H9 (cell line): ENCODE results near the gene DNAJC1. TPM values are rescaled to one million over a fixed set of nuclear protein-coding genes. Genes with fewer than 3 reads are reported as not detected.

Source experiments
- DNase-seq: peaks from one replicate; pipeline ENCODE4 v3.0.0-alpha.2; 2017
- H2AFZ ChIP-seq: one replicate; pipeline ENCODE4 v1.6.1; 2013; ENCODE audit warnings: mild to moderate bottlenecking, low read length, control low read depth, moderate library complexity
- H2AK5ac ChIP-seq: 2 replicates; pipeline ENCODE4 v1.6.1; 2013; ENCODE audit warnings: low read length, control low read depth, mixed read lengths; ENCODE audit not compliant: insufficient read length
- H2BK120ac ChIP-seq: one replicate; pipeline ENCODE4 v1.6.1; 2013; ENCODE audit warnings: low read depth, mild to moderate bottlenecking, low read length, control low read depth, inconsistent platforms; ENCODE audit not compliant: poor library complexity, severe bottlenecking
- H2BK12ac ChIP-seq: 2 replicates; pipeline ENCODE4 v1.6.1; 2013; ENCODE audit warnings: low read length, control low read depth, mixed read lengths, low read depth; ENCODE audit not compliant: insufficient read length
- H2BK15ac ChIP-seq: 2 replicates; pipeline ENCODE4 v1.6.1; 2013; ENCODE audit warnings: low read depth, low read length, control low read depth
- H2BK20ac ChIP-seq: one replicate; pipeline ENCODE4 v1.6.1; 2013; ENCODE audit warnings: low read depth, mild to moderate bottlenecking, low read length, control low read depth, inconsistent platforms; ENCODE audit not compliant: poor library complexity, severe bottlenecking
- H2BK5ac ChIP-seq: 2 replicates; pipeline ENCODE4 v1.6.1; 2013; ENCODE audit warnings: low read length, control low read depth, mixed read lengths; ENCODE audit not compliant: insufficient read length
- H3K14ac ChIP-seq: 2 replicates; pipeline ENCODE4 v1.6.1; 2013; ENCODE audit warnings: low read length, control low read depth; ENCODE audit not compliant: insufficient read depth
- H3K18ac ChIP-seq: 2 replicates; pipeline ENCODE4 v1.6.1; 2013; ENCODE audit warnings: low read depth, mild to moderate bottlenecking, mixed read lengths, low read length, control low read depth; ENCODE audit not compliant: insufficient read length
- H3K23ac ChIP-seq: 2 replicates; pipeline ENCODE4 v1.6.1; 2013; ENCODE audit warnings: low read length, control low read depth, mixed read lengths, low read depth; ENCODE audit not compliant: insufficient read length
- H3K23me2 ChIP-seq: 2 replicates; pipeline ENCODE4 v1.6.1; 2013; ENCODE audit warnings: low read depth, mild to moderate bottlenecking, mixed read lengths, low read length, control low read depth; ENCODE audit not compliant: insufficient read length, poor library complexity, severe bottlenecking
- H3K27ac ChIP-seq: 2 replicates; pipeline ENCODE4 v1.5.1; 2013; ENCODE audit warnings: low read length, control low read depth, mixed read lengths, low read depth; ENCODE audit not compliant: insufficient read length
- H3K27me3 ChIP-seq: 2 replicates; pipeline ENCODE4 v1.6.1; 2013; ENCODE audit warnings: low read length, control low read depth, inconsistent platforms; ENCODE audit not compliant: insufficient read depth
- H3K4ac ChIP-seq: 2 replicates; pipeline ENCODE4 v1.6.1; 2013; ENCODE audit warnings: low read depth, mild to moderate bottlenecking, control low read depth, inconsistent platforms, low read length, moderate library complexity
- H3K4me1 ChIP-seq: 2 replicates; pipeline ENCODE4 v1.6.1; 2013; ENCODE audit warnings: low read length, control low read depth, inconsistent platforms; ENCODE audit not compliant: insufficient read depth
- H3K4me2 ChIP-seq: 2 replicates; pipeline ENCODE4 v1.6.1; 2013; ENCODE audit warnings: low read length, control low read depth, mixed read lengths; ENCODE audit not compliant: insufficient read length, insufficient read depth
- H3K56ac ChIP-seq: 2 replicates; pipeline ENCODE4 v1.6.1; 2013; ENCODE audit warnings: low read depth, mild to moderate bottlenecking, mixed read lengths, low read length, control low read depth; ENCODE audit not compliant: insufficient read length
- H3K79me1 ChIP-seq: 2 replicates; pipeline ENCODE4 v1.6.1; 2013; ENCODE audit warnings: low read depth, mild to moderate bottlenecking, moderate library complexity, low read length, control low read depth, inconsistent platforms; ENCODE audit not compliant: insufficient read depth, poor library complexity, severe bottlenecking
- H3K79me2 ChIP-seq: 2 replicates; pipeline ENCODE4 v1.6.1; 2013; ENCODE audit warnings: low read length, control low read depth, inconsistent platforms; ENCODE audit not compliant: insufficient read depth
- H3K9ac ChIP-seq: 2 replicates; pipeline ENCODE4 v1.6.1; 2013; ENCODE audit warnings: low read length, control low read depth, mixed read lengths; ENCODE audit not compliant: insufficient read length; ENCODE audit errors: extremely low read depth
- H3K9me3 ChIP-seq: one replicate; pipeline ENCODE4 v1.6.1; 2013; ENCODE audit warnings: low read depth, low read length, inconsistent platforms; ENCODE audit not compliant: control insufficient read depth
- H3T11ph ChIP-seq: one replicate; pipeline ENCODE4 v1.6.1; 2013; ENCODE audit warnings: mild to moderate bottlenecking, low read length, control low read depth, inconsistent platforms
- H4K20me1 ChIP-seq: one replicate; pipeline ENCODE4 v1.6.1; 2013; ENCODE audit not compliant: control insufficient read depth, insufficient read length, insufficient read depth
- H4K5ac ChIP-seq: 2 replicates; pipeline ENCODE4 v1.6.1; 2013; ENCODE audit warnings: low read depth, mild to moderate bottlenecking, mixed read lengths, low read length, control low read depth; ENCODE audit not compliant: insufficient read length
- H4K8ac ChIP-seq: replicated peaks from 2 replicates; pipeline ENCODE4 v1.6.1; 2013; ENCODE audit warnings: low read length, control low read depth, mixed read lengths, low read depth; ENCODE audit not compliant: insufficient read length
- H4K91ac ChIP-seq: 2 replicates; pipeline ENCODE4 v1.6.1; 2013; ENCODE audit warnings: low read depth, mild to moderate bottlenecking, moderate library complexity, mixed read lengths, low read length, control low read depth; ENCODE audit not compliant: insufficient read length
- H3K27ac Mint-ChIP-seq, 3 experiments: 2 replicates in 2 of 3; 3 replicates in 1 of 3; pipeline ENCODE4 v1.8.0; 2020 to 2021; ENCODE audit warnings: mixed read lengths in 3 of 3, mild to moderate bottlenecking in 1 of 3, moderate library complexity in 1 of 3
- H3K27me3 Mint-ChIP-seq: 2 replicates; pipeline ENCODE4 v1.8.0; 2021; ENCODE audit warnings: low read depth, mild to moderate bottlenecking, moderate library complexity, mixed read lengths
- H3K36me3 Mint-ChIP-seq, 3 experiments: 2 replicates in 2 of 3; 3 replicates in 1 of 3; pipeline ENCODE4 v1.8.0; 2020 to 2021; ENCODE audit warnings: low read depth in 3 of 3, mixed read lengths in 3 of 3; ENCODE audit not compliant: insufficient read depth in 1 of 3
- H3K4me1 Mint-ChIP-seq, 2 experiments: 2 replicates each; pipeline ENCODE4 v1.8.0; 2020; ENCODE audit warnings: mixed read lengths in 2 of 2
- H3K4me3 Mint-ChIP-seq, 2 experiments: 2 replicates in 1 of 2; 3 replicates in 1 of 2; pipeline ENCODE4 v1.8.0; 2020 to 2021; ENCODE audit warnings: mild to moderate bottlenecking in 2 of 2, mixed read lengths in 2 of 2, moderate library complexity in 1 of 2
- H3K9me3 Mint-ChIP-seq, 2 experiments: 2 replicates in 1 of 2; 3 replicates in 1 of 2; pipeline ENCODE4 v1.8.0; 2020; ENCODE audit warnings: mild to moderate bottlenecking in 2 of 2, mixed read lengths in 2 of 2, moderate library complexity in 1 of 2
- WGBS: extraction: QIAGEN DNeasy Blood & Tissue Kit; methylation state at CpG from one replicate; pipeline ENCODE4 v1.1.7; 2013; ENCODE audit warnings: missing lambda C conversion rate, low lambda C conversion rate, mixed read lengths; ENCODE audit not compliant: insufficient read length; ENCODE audit errors: extremely low coverage; 5-methylcytosine and 5-hydroxymethylcytosine counted together
- total RNA-seq: library from RNA; stranded (reverse); gene quantifications from 2 replicates; pipeline ENCODE4 v1.2.1, GENCODE V29; 2021
- TF ChIP-seq, protein P1 (sequence below): fragments of 200-600 bp; sonication (generic); conservative IDR thresholded peaks from 3 replicates; pipeline ENCODE4 v1.8.0; 2021; ENCODE audit warnings: antibody characterized with exemption, mild to moderate bottlenecking

The DNAJC1 gene
- total RNA-seq, 1 experiment from 2014 or later: 11.2 TPM

DNA sequence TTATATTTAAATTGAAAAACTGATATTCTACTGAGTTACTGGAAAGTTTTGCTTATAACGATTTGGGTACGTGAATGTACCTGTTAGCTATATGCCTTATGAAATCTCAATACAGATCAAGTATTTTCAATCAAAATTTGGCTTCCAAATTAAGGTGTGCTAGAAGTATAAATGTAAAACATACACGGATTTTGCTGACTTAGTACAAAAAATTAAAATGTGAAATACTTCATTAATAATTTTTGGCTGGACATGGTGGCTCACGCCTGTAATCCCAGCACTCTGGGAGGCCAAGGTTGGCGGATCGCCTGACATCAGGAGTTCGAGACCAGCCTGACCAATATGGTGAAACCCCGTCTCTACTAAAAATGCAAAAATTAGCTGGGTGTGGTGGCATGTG, 11.7 kb downstream of the DNAJC1 start:
- no peak overlapping the region for H2BK120ac ChIP-seq
- H3K79me1 ChIP-seq: no peaks in the 10 kb centered on the region
- no peak overlapping the region for H3K23ac ChIP-seq
- H3K14ac ChIP-seq: no peak overlapping the region
- H3K27ac ChIP-seq: no peak overlapping the region
- no peak overlapping the region for H2BK15ac ChIP-seq
- H4K5ac ChIP-seq: no peak overlapping the region
- H3T11ph ChIP-seq: no peak overlapping the region
- no peak overlapping the region for H3K9ac ChIP-seq
- no peaks in the 10 kb centered on the region for H4K20me1 ChIP-seq
- H4K8ac ChIP-seq: no peak overlapping the region
- no peaks in the 10 kb centered on the region for H3K36me3 Mint-ChIP-seq
- no CpG with 5 or more reads among the region's 8 CpGs for WGBS
- H3K18ac ChIP-seq: no peak overlapping the region
- TF ChIP-seq, protein P1, sequence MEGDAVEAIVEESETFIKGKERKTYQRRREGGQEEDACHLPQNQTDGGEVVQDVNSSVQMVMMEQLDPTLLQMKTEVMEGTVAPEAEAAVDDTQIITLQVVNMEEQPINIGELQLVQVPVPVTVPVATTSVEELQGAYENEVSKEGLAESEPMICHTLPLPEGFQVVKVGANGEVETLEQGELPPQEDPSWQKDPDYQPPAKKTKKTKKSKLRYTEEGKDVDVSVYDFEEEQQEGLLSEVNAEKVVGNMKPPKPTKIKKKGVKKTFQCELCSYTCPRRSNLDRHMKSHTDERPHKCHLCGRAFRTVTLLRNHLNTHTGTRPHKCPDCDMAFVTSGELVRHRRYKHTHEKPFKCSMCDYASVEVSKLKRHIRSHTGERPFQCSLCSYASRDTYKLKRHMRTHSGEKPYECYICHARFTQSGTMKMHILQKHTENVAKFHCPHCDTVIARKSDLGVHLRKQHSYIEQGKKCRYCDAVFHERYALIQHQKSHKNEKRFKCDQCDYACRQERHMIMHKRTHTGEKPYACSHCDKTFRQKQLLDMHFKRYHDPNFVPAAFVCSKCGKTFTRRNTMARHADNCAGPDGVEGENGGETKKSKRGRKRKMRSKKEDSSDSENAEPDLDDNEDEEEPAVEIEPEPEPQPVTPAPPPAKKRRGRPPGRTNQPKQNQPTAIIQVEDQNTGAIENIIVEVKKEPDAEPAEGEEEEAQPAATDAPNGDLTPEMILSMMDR: no peak
- H2BK20ac ChIP-seq: no peak overlapping the region
- H3K79me2 ChIP-seq: no peaks in the 10 kb centered on the region
- H3K27me3 Mint-ChIP-seq: no peaks in the 10 kb centered on the region
- H3K23me2 ChIP-seq: no peaks in the 10 kb centered on the region
- H3K56ac ChIP-seq: no peak overlapping the region
- H2AFZ ChIP-seq: no peak overlapping the region
- no peak overlapping the region for H3K27ac Mint-ChIP-seq
- H2BK5ac ChIP-seq: no peak overlapping the region
- peaks cover 5% of the 10 kb centered on the region in 2 experiments for H3K4me1 Mint-ChIP-seq
- no peaks in the 10 kb centered on the region for H3K9me3 ChIP-seq
- no peaks in the 10 kb centered on the region for H3K27me3 ChIP-seq
- no peak overlapping the region for H3K4me2 ChIP-seq
- no peak overlapping the region for H2BK12ac ChIP-seq
- H3K4me1 ChIP-seq: no peaks in the 10 kb centered on the region
- no peak overlapping the region for H3K4me3 Mint-ChIP-seq
- no peak for DNase-seq
- H2AK5ac ChIP-seq: no peak overlapping the region
- H4K91ac ChIP-seq: no peak overlapping the region
- H3K9me3 Mint-ChIP-seq: no peaks in the 10 kb centered on the region
- H3K4ac ChIP-seq: no peak overlapping the region
